Occipital lobe (tissue), 2 donors: Measurements from ENCODE around the gene IFNE. TPM values are rescaled to one million over a fixed set of nuclear protein-coding genes. Genes with fewer than 3 reads are reported as not detected.
"Not testable (repeated sequence)": the region's sequence is repeated elsewhere in the genome, so short reads cannot be mapped to it uniquely, and the experiment has no call there.

Experiments
- DNase-seq: peaks from one replicate; lab custom pipeline; 2025; lab: John Stamatoyannopoulos, UW
- total RNA-seq: library from RNA; depleted of rRNA; stranded (reverse); fragments of >200 nt; gene quantifications from one replicate; pipeline ENCODE4 v1.2.3, GENCODE V29; 2014

The IFNE gene
- total RNA-seq, 1 donor from 2014 or later: not detected

- no peak for DNase-seq
Measured at GRCh38 chr9:21499912-21500311, 17.8 kb upstream of the IFNE start.

DNA sequence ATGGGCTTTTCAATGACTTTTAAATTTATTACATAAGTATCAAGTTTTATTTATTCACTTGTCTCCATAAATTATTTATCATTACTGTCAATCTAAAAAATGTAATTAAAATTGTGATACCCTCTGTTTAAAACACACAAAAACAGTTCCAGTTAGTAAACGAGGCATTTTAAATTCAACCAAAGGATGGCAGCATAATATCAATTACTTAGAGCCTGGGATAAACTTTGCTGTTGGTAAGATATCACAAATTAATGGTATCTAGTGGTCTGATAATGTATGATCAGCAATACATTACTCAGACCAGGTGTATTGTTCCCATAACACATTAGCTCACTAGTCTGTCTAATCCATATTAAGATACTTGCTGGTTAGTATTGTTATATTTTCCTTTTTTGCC is 9.6 kb upstream of the IFNE start:
- no peak for DNase-seq

DNA sequence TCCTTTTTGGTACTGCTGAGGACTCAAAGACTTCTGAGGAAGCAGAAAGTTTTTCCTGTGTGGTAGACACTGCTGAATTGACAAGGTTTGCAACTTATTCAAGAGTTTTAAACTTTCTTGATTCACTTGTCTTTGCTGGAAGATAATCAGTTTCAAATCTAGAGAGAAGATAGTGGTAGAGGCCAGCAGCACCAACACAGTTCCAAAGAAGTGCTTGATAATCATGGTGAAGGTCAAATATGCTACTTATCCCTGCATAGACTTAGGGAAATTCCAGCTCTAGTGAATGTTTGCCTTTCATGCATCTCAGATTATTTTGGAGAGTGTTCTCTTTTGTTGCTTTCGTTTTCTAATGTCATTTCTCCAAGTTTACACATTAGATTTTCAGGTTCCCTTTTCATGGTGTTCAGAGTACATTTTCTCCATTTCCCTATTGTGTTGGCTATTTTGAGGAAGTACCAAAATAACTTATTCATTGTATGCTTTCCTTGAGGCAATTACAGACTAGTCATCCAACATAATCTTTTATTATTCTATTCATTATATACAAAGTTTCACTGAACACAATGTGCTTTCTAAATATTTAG is 550 bp downstream of the IFNE start:
- no peak for DNase-seq

DNA sequence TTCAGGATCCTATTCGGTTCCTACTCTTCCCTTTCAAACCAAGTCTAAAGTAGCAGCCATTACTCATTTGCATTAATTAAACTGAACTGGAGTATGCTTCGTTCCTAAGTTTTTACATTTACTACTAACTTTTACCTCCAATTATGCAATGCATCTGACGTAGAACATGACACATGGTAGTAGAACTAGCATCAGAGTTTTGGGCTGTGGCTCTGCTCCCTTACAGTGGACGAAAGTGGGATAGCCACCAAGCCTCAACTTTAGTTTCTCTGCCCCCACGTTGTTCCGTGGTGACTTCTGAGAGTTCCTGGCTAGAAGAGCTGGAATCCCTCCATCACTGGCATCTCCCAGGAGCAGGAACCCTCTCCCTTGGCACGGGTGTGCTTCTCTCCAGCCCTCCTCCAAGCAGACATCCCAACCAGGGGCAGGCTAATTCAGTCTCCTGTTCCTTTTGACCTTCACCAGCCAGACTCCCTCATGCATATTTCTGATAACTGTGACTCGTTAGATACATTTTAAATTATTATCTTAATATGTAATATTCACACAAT is 2.9 kb downstream of the IFNE start:
- no peak for DNase-seq

GRCh38 chr9:21477466-21477865 is 4.6 kb downstream of the IFNE start:
- no peak for DNase-seq

DNA sequence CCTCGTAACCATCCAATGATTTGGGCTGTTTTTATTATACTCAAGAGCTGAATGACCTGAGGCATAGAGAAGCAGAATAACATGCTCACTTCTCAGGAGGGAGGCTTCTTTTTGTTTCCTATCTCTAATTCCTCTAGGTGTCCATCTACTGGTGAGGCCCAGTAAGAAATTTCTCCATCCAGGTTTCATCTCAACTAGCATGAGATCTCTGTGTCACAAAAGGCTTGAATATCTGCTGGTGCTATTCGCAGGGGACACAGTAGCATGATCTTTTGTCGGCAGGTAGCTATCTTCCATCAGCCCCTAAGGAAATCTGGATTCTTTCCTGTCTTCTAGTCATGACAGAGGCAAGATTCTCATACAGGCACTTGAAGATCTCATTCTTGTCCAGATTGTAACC is 8.9 kb downstream of the IFNE start:
- DNase-seq: no peak

- no peak for DNase-seq
Measured at GRCh38 chr9:21470126-21470525, 12.0 kb downstream of the IFNE start.

- no peak for DNase-seq
Measured at GRCh38 chr9:21465859-21466518, 16.1 kb downstream of the IFNE start.

DNA sequence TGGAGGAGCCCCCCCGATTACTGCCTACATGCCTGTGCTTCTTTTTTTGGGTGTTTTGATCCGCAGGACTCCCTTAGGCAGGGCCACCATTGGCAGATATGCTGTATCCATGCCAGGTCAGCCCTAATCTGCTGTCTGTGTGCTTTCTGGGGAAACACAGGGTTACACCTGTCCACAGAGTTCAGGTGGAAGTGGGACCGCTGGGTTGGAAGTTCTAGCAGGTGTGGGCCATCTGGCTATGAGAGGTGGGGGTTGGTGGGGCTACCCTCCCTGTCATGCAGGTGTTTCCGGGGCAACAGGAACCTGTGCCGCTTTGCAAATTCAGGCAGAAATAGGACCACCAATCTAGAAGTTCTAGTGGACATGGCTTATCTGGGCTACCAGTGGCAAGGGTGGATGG is 17.0 kb downstream of the IFNE start:
- no peak for DNase-seq

DNA sequence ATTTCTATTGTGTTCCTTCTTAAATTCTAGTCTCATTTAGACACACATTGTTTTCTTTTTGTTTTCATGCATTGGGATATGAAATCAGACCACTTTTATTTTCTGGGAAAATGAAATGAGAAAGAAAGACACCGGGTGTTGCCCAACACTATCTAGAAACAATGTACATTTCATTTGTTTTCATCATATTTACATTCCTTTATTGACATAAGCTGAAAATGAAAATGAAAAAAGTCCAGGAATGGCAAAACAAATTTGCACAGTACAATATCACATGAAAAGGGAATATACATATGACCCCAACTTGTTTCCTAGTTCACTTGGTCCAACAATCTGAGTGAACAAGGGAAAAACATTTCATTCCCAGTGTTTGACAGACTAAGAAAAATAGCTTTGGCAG is 20.7 kb downstream of the IFNE start:
- DNase-seq: no peak

GRCh38 chr9:21455320-21455719 is 26.8 kb downstream of the IFNE start:
- no peak for DNase-seq

GRCh38 chr9:21454149-21454548 is 28.0 kb downstream of the IFNE start:
- DNase-seq: no peak

GRCh38 chr9:21452681-21453080 is 29.4 kb downstream of the IFNE start:
- no peak for DNase-seq

DNA sequence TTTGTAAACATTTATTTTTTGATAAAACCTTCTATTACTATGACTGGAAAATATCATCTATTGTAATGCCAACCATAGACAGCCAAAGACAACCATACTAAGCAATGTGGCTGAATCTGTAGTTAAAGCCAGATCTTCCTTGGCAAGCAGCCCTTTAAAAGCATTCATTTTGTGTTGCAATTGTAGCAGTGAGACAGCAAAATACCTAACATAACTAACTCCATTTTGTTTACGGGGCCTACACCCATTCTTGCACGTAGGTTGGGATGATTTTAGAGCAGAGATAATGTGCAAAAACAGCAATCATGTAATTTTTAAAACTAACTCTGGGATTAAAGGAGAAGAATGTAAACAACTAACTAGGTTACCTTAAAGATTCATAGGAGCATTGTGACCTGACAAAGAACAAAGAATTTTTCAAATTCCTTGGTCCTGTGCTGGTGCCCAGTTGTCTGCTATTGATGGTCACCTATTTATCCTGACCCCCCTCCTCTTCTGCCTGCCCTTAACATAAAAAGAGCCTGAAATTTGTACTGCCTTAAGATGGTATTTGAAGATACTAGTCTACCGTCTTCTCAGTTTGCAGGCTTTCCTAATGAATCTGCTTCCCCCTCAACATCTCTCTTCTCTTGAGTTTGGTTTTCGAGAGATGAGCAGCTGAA is 31.2 kb downstream of the IFNE start:
- no peak for DNase-seq

DNA sequence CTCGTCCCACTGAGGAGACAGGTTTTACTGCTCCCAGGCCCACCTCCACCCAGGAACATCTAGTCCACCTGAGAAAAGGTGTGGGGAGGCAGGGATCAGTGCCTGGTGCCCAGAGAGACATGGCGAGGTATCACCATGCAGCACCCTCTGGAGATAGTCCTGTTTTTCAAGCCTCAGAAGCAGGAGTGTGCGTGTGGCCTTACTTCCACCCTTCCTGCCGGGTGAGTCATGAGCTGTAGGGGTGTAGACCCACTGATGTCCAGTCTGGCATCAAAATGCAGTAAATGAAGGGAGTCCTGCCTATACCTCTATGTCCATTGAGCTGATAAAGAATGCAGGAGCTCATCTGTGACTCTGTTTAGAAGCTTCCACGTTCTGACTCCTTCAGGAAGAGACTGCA is 32.8 kb downstream of the IFNE start:
- DNase-seq: not testable (repeated sequence)

- no peak for DNase-seq
Measured at GRCh38 chr9:21443849-21444625, 38.1 kb downstream of the IFNE start.

GRCh38 chr9:21440139-21440538 is 42.0 kb downstream of the IFNE start, which contains the start of gene IFNA1:
Gene IFNA1 (plus strand): TSS chr9:21440439. CDS start chr9:21440508, 69 bp downstream.
- no peak for DNase-seq

DNA sequence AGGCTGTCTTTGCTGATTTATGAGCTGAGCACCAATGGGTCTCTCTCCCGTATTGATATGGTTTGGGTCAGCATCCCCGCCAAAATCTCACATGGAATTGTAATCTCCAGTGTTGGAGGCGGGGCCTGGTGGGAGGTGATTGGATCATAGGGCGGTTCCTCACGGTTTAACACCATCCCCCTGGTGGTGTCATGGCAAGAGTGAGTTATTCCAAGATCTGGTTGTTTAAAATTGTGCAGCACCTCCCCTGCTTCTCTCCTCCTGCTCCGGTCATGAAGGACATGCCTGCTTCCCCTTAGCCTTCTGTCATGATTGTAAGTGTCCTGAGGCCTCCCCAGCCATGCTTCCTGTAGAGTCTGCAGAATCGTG is 47.1 kb downstream of the IFNE start:
- DNase-seq: not testable (repeated sequence)

DNA sequence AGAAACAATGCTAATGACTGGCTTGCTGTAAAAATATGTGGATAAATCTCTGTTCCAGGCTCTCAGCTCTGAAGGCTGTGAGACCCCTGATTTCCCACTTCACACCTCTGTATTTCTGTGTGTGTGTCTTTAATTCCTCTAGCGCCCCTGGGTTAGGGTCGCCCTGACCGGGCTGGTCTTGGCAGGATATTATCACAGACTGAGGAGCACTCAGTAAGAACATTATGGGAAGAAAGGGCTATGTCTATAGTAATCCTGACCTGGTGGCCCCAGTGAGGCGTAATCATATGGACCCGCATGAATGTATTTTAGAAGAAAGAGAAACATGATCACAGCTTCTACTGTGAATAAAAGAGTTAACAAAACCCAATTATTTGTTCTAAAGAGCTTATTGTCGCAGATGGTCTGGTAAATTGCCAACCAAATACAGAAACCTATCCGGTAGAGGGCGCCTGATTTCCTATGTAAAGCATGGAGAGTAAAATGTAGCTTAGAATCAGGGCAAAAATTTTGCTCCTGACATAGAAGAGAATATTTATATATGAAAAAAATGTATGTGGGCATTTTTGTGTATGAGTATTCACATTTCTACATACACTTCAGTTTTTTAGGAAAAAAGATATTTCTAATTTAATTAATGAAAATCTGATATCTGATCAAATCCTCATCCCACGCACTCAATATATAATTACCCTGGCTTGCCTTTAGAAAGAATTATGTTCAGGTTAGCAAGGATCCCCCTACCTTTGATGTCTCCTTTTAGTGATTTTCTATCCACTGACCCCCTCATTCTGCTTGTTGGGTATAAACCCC is 47.7 kb downstream of the IFNE start:
- no peak for DNase-seq

DNA sequence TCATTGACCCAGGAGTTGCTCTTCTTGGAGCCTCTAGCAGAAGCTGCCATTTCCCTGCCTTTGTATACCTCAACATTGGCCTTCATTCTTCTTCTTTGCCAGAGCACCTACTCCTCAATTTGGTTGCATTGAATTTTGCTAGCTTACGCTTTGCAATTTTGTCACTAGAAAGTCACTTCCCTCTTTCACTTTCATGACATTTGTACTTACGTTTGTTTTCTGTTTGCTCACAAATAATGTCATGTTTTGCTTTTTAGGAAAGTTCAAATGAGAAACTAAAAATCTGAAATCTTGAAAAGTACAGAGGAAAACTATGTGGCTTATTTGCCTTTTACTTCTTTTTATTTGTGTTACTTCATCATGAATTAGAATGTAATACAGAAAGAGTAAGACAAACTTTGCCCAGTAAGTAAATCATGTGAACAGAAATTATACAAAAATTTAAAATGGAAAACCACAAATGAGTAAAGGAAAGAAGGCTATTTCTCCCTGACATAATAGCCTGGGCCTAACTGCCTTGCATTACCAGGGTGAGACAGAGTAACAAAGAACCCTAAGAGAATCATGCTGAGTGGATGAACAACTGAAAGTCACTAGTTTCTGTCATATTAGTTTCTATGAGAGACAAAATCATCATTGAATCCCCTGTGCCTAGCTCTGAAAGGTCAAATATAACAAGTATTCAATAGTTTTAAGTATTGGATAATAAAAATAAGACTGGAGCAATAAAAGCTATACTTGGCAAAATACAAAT is 49.3 kb downstream of the IFNE start:
- DNase-seq: no peak
